Prostate gland (tissue), 2 donors: ENCODE measurements around the gene SCTR. TPM values are rescaled to one million over a fixed set of nuclear protein-coding genes. Genes with fewer than 3 reads are reported as not detected.

ENCODE experiments used
- DNase-seq: peaks from one replicate; pipeline ENCODE4 v3.0.0-alpha.2; 2019; ENCODE audit warnings: low spot score
- H3K27ac ChIP-seq, 2 donors: fragments of 200-600 bp; sonication (generic); 2 replicates each; pipeline ENCODE4 v1.5.1; 2017 to 2019
- H3K27me3 ChIP-seq: fragments of 200-600 bp; sonication (generic); replicated peaks from 2 replicates; pipeline ENCODE4 v1.5.1; 2019; ENCODE audit not compliant: insufficient read depth
- H3K36me3 ChIP-seq, 2 donors: fragments of 200-600 bp; sonication (generic); 1 replicate in 1 of 2; 2 replicates in 1 of 2; pipeline versions ENCODE4 v1.5.1 to v1.8.1; 2017 to 2019
- H3K4me1 ChIP-seq: fragments of 200-600 bp; sonication (generic); replicated peaks from 2 replicates; pipeline ENCODE4 v1.5.1; 2019
- H3K4me3 ChIP-seq, 2 donors: fragments of 200-600 bp; sonication (generic); 2 replicates each; pipeline ENCODE4 v1.5.1; 2017 to 2019
- H3K9me3 ChIP-seq: fragments of 200-600 bp; sonication (generic); 2 replicates; pipeline ENCODE4 v1.5.1; 2017
- CTCF ChIP-seq, 4 experiments: fragments of 200-600 bp in 2 of 4; fragments of 450-650 bp in 2 of 4; sonication (generic) in 2 of 4; IDR thresholded peaks; 1 replicate in 3 of 4; 2 replicates in 1 of 4; pipeline ENCODE4 v1.5.1; 2016 to 2019; ENCODE audit warnings: antibody characterized with exemption in 4 of 4, mild to moderate bottlenecking in 2 of 4, moderate library complexity in 2 of 4
- POLR2A ChIP-seq: fragments of 450-650 bp; IDR thresholded peaks from one replicate; pipeline ENCODE4 v1.6.1; 2016; ENCODE audit warnings: antibody characterized with exemption, mild to moderate bottlenecking
- POLR2AphosphoS5 ChIP-seq: sonication (generic); formaldehyde crosslinking; IDR thresholded peaks from one replicate; pipeline ENCODE4 v1.6.1; 2017; ENCODE audit warnings: antibody characterized with exemption
- WGBS: methylation state at CpG from one replicate; pipeline ENCODE4 v1.1.5; 2018; 5-methylcytosine and 5-hydroxymethylcytosine counted together
- intact Hi-C: fragments of 100-400 bp; cut with DNase I; formaldehyde crosslinking; loops from one replicate; pipeline ENCODE4 v1.14.2; 2022
- total RNA-seq, 2 donors: library from RNA; depleted of rRNA; stranded (reverse); fragments of >200 nt; gene quantifications; one replicate each; pipeline ENCODE4 v1.1.0, GENCODE V29; 2016

The SCTR gene
- total RNA-seq, 2 donors from 2014 or later, result not detected

- 89% methylated on average over 5 of the region's 5 CpGs for WGBS
- intact Hi-C loops, result no loop called here
- Histone ChIP-seq H3K4me3 (no peak overlapping the region), H3K9me3 (no peaks in the 10 kb centered on the region), H3K27me3 (no peaks in the 10 kb centered on the region), H3K4me1 (no peaks in the 10 kb centered on the region), H3K36me3 (no peaks in the 10 kb centered on the region), H3K27ac (no peak overlapping the region)
- no peak for DNase-seq
- TF ChIP-seq POLR2A (no peak), POLR2AphosphoS5 (no peak), CTCF (IDR thresholded peaks at IDR 0.05) (no peak)
Observed at GRCh38 chr2:119430023-119430498, 94.2 kb downstream of the SCTR start.

- H3K4me3 ChIP-seq, result no peak overlapping the region
Observed at GRCh38 chr2:119429225-119429981, 94.9 kb downstream of the SCTR start.

GRCh38 chr2:119428488-119429224 is 95.6 kb downstream of the SCTR start:
- intact Hi-C loops, result no loop called here
- no peaks in the 10 kb centered on the region for H3K9me3 ChIP-seq
- TF ChIP-seq CTCF (IDR thresholded peaks at IDR 0.05), result no peak
- TF ChIP-seq POLR2AphosphoS5, result no peak
- TF ChIP-seq POLR2A, result no peak
- H3K36me3 ChIP-seq, result no peaks in the 10 kb centered on the region
- DNase-seq, result no peak
- H3K27me3 ChIP-seq, result no peaks in the 10 kb centered on the region
- no peaks in the 10 kb centered on the region for H3K4me1 ChIP-seq
- H3K4me3 ChIP-seq, result no peak overlapping the region
- WGBS, result 91% methylated on average over 7 of the region's 7 CpGs
- no peak overlapping the region for H3K27ac ChIP-seq

More at GRCh38 chr2:119429225-119429981, 94.9 kb downstream of the SCTR start:
- H3K27me3 ChIP-seq, result no peaks in the 10 kb centered on the region
- no peaks in the 10 kb centered on the region for H3K9me3 ChIP-seq
- no peaks in the 10 kb centered on the region for H3K4me1 ChIP-seq
- intact Hi-C loops, result no loop called here
- TF ChIP-seq POLR2AphosphoS5, result no peak
- no peak for TF ChIP-seq POLR2A
- no peak for TF ChIP-seq CTCF (IDR thresholded peaks at IDR 0.05)
- no peaks in the 10 kb centered on the region for H3K36me3 ChIP-seq
- 82% methylated on average over 10 of the region's 10 CpGs for WGBS
- H3K27ac ChIP-seq, result no peak overlapping the region
- no peak for DNase-seq

GRCh38 chr2:119427756-119428155 is 96.5 kb downstream of the SCTR start:
- Histone ChIP-seq H3K36me3 (no peaks in the 10 kb centered on the region), H3K27ac (no peak overlapping the region), H3K27me3 (no peaks in the 10 kb centered on the region), H3K4me3 (no peak overlapping the region), H3K9me3 (no peaks in the 10 kb centered on the region), H3K4me1 (no peaks in the 10 kb centered on the region)
- no peak for DNase-seq
- WGBS, result 90% methylated on average over 3 of the region's 3 CpGs
- intact Hi-C loops, result no loop called here
- TF ChIP-seq POLR2AphosphoS5, result no peak
- no peak for TF ChIP-seq POLR2A
- TF ChIP-seq CTCF (IDR thresholded peaks at IDR 0.05), result no peak
